ENCODE data around the gene SERPINH1.

The SERPINH1 gene

DNA sequence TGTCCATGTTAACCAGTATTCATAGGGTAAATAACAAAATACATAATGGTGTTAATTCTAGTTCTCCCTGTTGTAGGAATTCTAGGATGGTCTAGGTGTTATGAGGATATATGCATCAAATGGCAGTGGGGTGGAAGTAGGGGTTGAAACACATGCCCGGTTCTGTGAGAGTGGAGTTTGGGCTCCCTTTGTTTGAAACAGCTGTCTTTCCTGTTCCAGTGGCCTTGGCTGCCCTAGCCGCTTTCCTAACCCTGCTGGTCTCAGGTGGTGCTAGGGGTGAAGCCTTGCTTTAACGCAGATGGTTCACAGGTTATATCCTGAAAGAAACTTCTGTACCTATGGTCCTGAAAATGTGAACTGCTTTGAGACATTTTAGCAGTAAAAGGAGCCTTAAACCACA, 38.3 kb downstream of the SERPINH1 start:
- Histone ChIP-seq H3K56ac (ENCODE audit: low read length) (no peak overlapping the region), H4K5ac (ENCODE audit: low read length) (no peak overlapping the region), H4K8ac (ENCODE audit: low read depth, low read length) (no peak overlapping the region), H2BK5ac (ENCODE audit: low read length) (no peak overlapping the region), H2BK120ac (ENCODE audit: low read depth, low read length) (no peak overlapping the region), H3K23ac (ENCODE audit: low read length) (no peak overlapping the region), H3K36me3 (ENCODE audit: control insufficient read depth, insufficient read depth, low read length) (no peaks in the 10 kb centered on the region), H3K18ac (ENCODE audit: low read length) (no peak overlapping the region), H2BK15ac (replicated peaks; ENCODE audit: low read depth) (no peak overlapping the region), H3K27me3 (ENCODE audit: insufficient read depth, low read length, poor library complexity) (no peaks in the 10 kb centered on the region), H3K79me1 (ENCODE audit: low read length) (no peaks in the 10 kb centered on the region), H2AK5ac (ENCODE audit: low read length) (no peak overlapping the region), H3K9ac (ENCODE audit: low read length) (no peak overlapping the region), H3K4ac (ENCODE audit: low read depth, low read length) (no peak overlapping the region), H3K79me2 (ENCODE audit: control insufficient read depth, insufficient read depth, low read length) (no peaks in the 10 kb centered on the region), H3K4me3 (ENCODE audit: low read length) (no peak overlapping the region), H3K4me1 (ENCODE audit: control insufficient read depth, low read depth, low read length) (peaks cover 6% of the 10 kb centered on the region), H3K4me2 (ENCODE audit: low read length) (no peak overlapping the region), H3K27ac (ENCODE audit: low read depth, low read length) (no peak overlapping the region)
- DNase-seq = no peak
- no CpG with 5 or more reads among the region's 3 CpGs for WGBS (ENCODE audit: extremely low coverage, insufficient coverage, low lambda C conversion rate)

DNA sequence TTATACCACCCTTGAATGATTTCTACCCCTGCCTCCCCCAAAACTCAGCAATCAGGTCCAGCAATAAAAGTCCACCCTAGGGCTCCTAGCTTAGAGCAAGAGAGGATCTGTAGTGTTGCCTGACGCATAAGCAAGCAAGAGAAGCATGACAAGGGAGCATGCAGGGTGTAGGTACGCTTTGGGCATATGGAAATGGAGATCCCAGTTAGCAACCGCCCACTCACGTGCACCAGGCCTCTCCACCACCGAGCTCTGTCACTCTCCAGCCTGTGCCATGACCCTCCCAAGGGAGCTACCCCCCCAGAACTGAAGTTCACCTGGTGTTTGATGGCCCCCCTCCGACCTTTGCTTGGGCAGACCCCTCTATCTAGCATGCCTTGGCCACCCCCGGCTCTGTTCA, 39.4 kb downstream of the SERPINH1 start:
- H2AK5ac ChIP-seq (ENCODE audit: low read length) = no peak overlapping the region
- no peak overlapping the region for H2BK5ac ChIP-seq (ENCODE audit: low read length)
- no peaks in the 10 kb centered on the region for H3K27me3 ChIP-seq (ENCODE audit: insufficient read depth, low read length, poor library complexity)
- H3K79me2 ChIP-seq (ENCODE audit: control insufficient read depth, insufficient read depth, low read length) = no peaks in the 10 kb centered on the region
- no CpG with 5 or more reads among the region's 7 CpGs for WGBS (ENCODE audit: extremely low coverage, insufficient coverage, low lambda C conversion rate)
- H2BK120ac ChIP-seq (ENCODE audit: low read depth, low read length) = no peak overlapping the region
- no peak overlapping the region for H4K5ac ChIP-seq (ENCODE audit: low read length)
- H3K79me1 ChIP-seq (ENCODE audit: low read length) = no peaks in the 10 kb centered on the region
- no peak overlapping the region for H3K4me3 ChIP-seq (ENCODE audit: low read length)
- DNase-seq = no peak
- H3K4me1 ChIP-seq (ENCODE audit: control insufficient read depth, low read depth, low read length) = peaks cover 3% of the 10 kb centered on the region
- no peak overlapping the region for H3K27ac ChIP-seq (ENCODE audit: low read depth, low read length)
- H3K9ac ChIP-seq (ENCODE audit: low read length) = no peak overlapping the region
- no peak overlapping the region for H3K4me2 ChIP-seq (ENCODE audit: low read length)
- H3K18ac ChIP-seq (ENCODE audit: low read length) = no peak overlapping the region
- H2BK15ac ChIP-seq (replicated peaks; ENCODE audit: low read depth) = no peak overlapping the region
- H3K56ac ChIP-seq (ENCODE audit: low read length) = no peak overlapping the region
- no peak overlapping the region for H3K4ac ChIP-seq (ENCODE audit: low read depth, low read length)
- no peak overlapping the region for H4K8ac ChIP-seq (ENCODE audit: low read depth, low read length)
- H3K23ac ChIP-seq (ENCODE audit: low read length) = no peak overlapping the region
- H3K36me3 ChIP-seq (ENCODE audit: control insufficient read depth, insufficient read depth, low read length) = no peaks in the 10 kb centered on the region

DNA sequence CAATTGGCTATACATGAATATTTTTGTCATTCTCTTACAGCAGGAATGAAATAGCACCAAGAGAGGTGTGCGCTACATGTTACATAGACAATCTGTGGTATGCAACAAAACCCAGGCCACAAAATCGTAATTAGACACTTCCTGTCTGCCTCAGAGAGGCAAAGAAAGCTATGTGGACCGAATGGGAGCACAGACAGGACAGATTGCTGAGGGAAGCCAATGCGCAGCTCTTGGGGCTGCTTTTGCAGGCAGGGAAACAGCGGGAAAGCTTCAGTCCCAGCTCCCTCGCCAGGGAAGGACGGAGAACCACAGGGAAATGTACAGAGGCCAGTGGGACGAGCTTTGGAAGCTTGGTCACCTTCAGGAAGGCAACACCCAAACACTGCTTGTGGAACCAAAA, 40.9 kb downstream of the SERPINH1 start:
- Histone ChIP-seq H3K36me3 (ENCODE audit: control insufficient read depth, insufficient read depth, low read length) (no peaks in the 10 kb centered on the region), H3K79me2 (ENCODE audit: control insufficient read depth, insufficient read depth, low read length) (no peaks in the 10 kb centered on the region), H2AK5ac (ENCODE audit: low read length) (no peak overlapping the region), H3K27me3 (ENCODE audit: insufficient read depth, low read length, poor library complexity) (no peaks in the 10 kb centered on the region), H2BK120ac (ENCODE audit: low read depth, low read length) (no peak overlapping the region), H2BK15ac (replicated peaks; ENCODE audit: low read depth) (no peak overlapping the region), H3K4me3 (ENCODE audit: low read length) (no peak overlapping the region), H3K4me2 (ENCODE audit: low read length) (no peak overlapping the region), H4K8ac (ENCODE audit: low read depth, low read length) (no peak overlapping the region), H4K5ac (ENCODE audit: low read length) (no peak overlapping the region), H3K79me1 (ENCODE audit: low read length) (no peaks in the 10 kb centered on the region), H3K27ac (ENCODE audit: low read depth, low read length) (no peak overlapping the region), H3K9ac (ENCODE audit: low read length) (no peak overlapping the region), H3K56ac (ENCODE audit: low read length) (no peak overlapping the region), H3K18ac (ENCODE audit: low read length) (no peak overlapping the region), H3K4ac (ENCODE audit: low read depth, low read length) (no peak overlapping the region), H3K4me1 (ENCODE audit: control insufficient read depth, low read depth, low read length) (no peaks in the 10 kb centered on the region), H2BK5ac (ENCODE audit: low read length) (no peak overlapping the region), H3K23ac (ENCODE audit: low read length) (no peak overlapping the region)
- no CpG with 5 or more reads among the region's 8 CpGs for WGBS (ENCODE audit: extremely low coverage, insufficient coverage, low lambda C conversion rate)
- no peak for DNase-seq

DNA sequence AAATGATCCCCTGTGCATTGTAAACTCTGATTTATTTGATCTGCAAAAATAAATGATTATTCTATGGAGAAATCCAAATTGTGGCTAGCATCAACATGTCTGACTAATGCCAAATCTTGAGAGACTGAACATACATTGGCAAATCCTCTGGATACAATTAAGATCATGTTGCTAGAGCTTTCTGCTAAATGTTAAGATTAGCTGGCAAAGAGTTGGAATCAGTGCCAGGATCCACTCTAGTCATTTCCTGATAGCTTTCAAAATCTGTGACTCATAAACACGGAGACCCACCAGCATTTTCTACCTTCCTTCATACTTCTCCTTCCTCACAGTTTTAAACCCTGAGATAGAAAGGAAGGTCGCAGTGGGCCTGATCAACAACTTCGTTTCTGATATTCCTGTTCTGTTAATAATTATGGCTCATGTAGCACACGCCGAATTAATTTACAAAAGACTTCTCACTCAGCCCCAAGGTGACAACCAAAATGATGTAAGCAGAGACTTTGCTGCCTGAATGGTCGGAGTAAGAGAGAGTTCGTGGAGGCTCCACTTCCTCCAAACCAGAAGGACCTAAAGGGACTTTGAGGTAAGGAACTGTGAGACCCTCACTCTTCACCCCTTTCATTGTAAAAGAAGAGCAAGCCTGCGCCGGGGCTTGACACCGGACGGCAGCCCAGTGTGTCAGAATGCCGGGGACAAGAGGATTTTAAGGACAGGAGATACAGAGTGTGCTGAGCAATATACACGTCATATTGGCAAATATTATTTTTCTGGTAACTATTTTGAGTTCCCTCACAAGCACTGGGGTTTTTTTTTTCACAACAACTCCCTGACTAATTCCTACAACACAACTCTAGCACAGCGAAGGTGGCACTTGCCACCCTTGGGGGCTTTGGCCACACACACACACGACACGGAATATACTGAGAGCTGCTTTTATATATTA, 42.0 kb downstream of the SERPINH1 start:
- no peak overlapping the region for H3K27ac ChIP-seq (ENCODE audit: low read depth, low read length)
- no peaks in the 10 kb centered on the region for H3K79me1 ChIP-seq (ENCODE audit: low read length)
- H2BK15ac ChIP-seq (replicated peaks; ENCODE audit: low read depth) = no peak overlapping the region
- no peak overlapping the region for H2AK5ac ChIP-seq (ENCODE audit: low read length)
- no CpG with 5 or more reads among the region's 16 CpGs for WGBS (ENCODE audit: extremely low coverage, insufficient coverage, low lambda C conversion rate)
- H3K9ac ChIP-seq (ENCODE audit: low read length) = no peak overlapping the region
- no peak overlapping the region for H3K18ac ChIP-seq (ENCODE audit: low read length)
- H3K4me1 ChIP-seq (ENCODE audit: control insufficient read depth, low read depth, low read length) = no peaks in the 10 kb centered on the region
- no peak overlapping the region for H3K4me2 ChIP-seq (ENCODE audit: low read length)
- no peak overlapping the region for H3K4ac ChIP-seq (ENCODE audit: low read depth, low read length)
- H2BK120ac ChIP-seq (ENCODE audit: low read depth, low read length) = no peak overlapping the region
- H3K79me2 ChIP-seq (ENCODE audit: control insufficient read depth, insufficient read depth, low read length) = no peaks in the 10 kb centered on the region
- H3K27me3 ChIP-seq (ENCODE audit: insufficient read depth, low read length, poor library complexity) = no peaks in the 10 kb centered on the region
- no peak overlapping the region for H4K8ac ChIP-seq (ENCODE audit: low read depth, low read length)
- no peak overlapping the region for H3K23ac ChIP-seq (ENCODE audit: low read length)
- no peak overlapping the region for H4K5ac ChIP-seq (ENCODE audit: low read length)
- no peak overlapping the region for H2BK5ac ChIP-seq (ENCODE audit: low read length)
- DNase-seq = no peak
- no peak overlapping the region for H3K56ac ChIP-seq (ENCODE audit: low read length)
- H3K4me3 ChIP-seq (ENCODE audit: low read length) = no peak overlapping the region
- H3K36me3 ChIP-seq (ENCODE audit: control insufficient read depth, insufficient read depth, low read length) = no peaks in the 10 kb centered on the region

DNA sequence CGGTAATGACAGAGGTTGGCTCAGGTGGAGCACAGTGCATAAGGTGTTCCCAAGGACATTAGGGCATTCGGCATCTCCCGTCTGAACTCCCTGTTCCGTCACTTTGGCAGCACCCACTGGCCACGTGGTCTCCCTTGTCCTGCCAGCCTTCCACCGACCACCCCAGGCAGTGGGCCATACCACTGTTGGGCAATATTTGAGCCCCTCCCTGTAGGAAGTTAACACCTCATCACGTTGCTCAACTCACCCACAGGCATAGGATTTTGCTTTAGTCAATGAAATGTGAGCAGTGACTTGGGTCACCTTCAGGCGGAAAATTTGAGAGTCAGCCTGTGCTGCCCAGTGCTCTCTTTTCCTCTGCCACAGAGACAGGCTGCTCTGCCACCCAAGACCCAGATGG, 44.0 kb downstream of the SERPINH1 start:
- Histone ChIP-seq H3K79me1 (ENCODE audit: low read length) (no peaks in the 10 kb centered on the region), H3K79me2 (ENCODE audit: control insufficient read depth, insufficient read depth, low read length) (no peaks in the 10 kb centered on the region), H3K23ac (ENCODE audit: low read length) (no peak overlapping the region), H3K4me1 (ENCODE audit: control insufficient read depth, low read depth, low read length) (no peaks in the 10 kb centered on the region), H3K4me2 (ENCODE audit: low read length) (no peak overlapping the region), H3K27ac (ENCODE audit: low read depth, low read length) (no peak overlapping the region), H3K27me3 (ENCODE audit: insufficient read depth, low read length, poor library complexity) (no peaks in the 10 kb centered on the region), H4K5ac (ENCODE audit: low read length) (no peak overlapping the region), H2BK120ac (ENCODE audit: low read depth, low read length) (no peak overlapping the region), H3K36me3 (ENCODE audit: control insufficient read depth, insufficient read depth, low read length) (no peaks in the 10 kb centered on the region), H2AK5ac (ENCODE audit: low read length) (no peak overlapping the region), H3K18ac (ENCODE audit: low read length) (no peak overlapping the region), H4K8ac (ENCODE audit: low read depth, low read length) (no peak overlapping the region), H3K56ac (ENCODE audit: low read length) (no peak overlapping the region), H2BK5ac (ENCODE audit: low read length) (no peak overlapping the region), H2BK15ac (replicated peaks; ENCODE audit: low read depth) (no peak overlapping the region), H3K4ac (ENCODE audit: low read depth, low read length) (no peak overlapping the region), H3K9ac (ENCODE audit: low read length) (no peak overlapping the region), H3K4me3 (ENCODE audit: low read length) (no peak overlapping the region)
- no CpG with 5 or more reads among the region's 8 CpGs for WGBS (ENCODE audit: extremely low coverage, insufficient coverage, low lambda C conversion rate)
- no peak for DNase-seq

DNA sequence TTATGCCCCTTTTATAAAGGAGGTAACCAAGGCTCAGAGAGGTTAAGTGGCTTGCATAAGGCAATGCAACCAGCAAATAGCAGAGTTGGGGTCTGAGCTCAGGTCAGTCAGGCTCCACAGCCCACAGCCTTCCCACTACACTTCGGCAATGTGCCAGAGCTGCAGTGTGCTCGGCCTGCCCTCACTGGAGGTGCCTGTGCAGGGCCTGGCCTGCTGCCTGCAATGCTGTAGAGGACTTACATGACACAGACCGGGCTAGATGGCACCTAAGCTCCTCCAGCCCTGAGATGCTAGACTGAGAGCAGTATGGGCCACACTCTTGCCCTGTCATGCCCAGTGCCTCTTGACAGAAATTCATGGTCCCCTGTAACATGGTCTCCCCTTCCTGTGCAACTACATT, 49.8 kb downstream of the SERPINH1 start:
- H3K27ac ChIP-seq (ENCODE audit: low read depth, low read length) = no peak overlapping the region
- H2BK15ac ChIP-seq (replicated peaks; ENCODE audit: low read depth) = no peak overlapping the region
- no peak overlapping the region for H3K4me3 ChIP-seq (ENCODE audit: low read length)
- H2BK5ac ChIP-seq (ENCODE audit: low read length) = no peak overlapping the region
- H3K56ac ChIP-seq (ENCODE audit: low read length) = no peak overlapping the region
- WGBS (ENCODE audit: extremely low coverage, insufficient coverage, low lambda C conversion rate) = no CpG with 5 or more reads among the region's 3 CpGs
- H3K79me2 ChIP-seq (ENCODE audit: control insufficient read depth, insufficient read depth, low read length) = no peaks in the 10 kb centered on the region
- no peaks in the 10 kb centered on the region for H3K36me3 ChIP-seq (ENCODE audit: control insufficient read depth, insufficient read depth, low read length)
- DNase-seq = no peak
- H3K79me1 ChIP-seq (ENCODE audit: low read length) = no peaks in the 10 kb centered on the region
- no peaks in the 10 kb centered on the region for H3K4me1 ChIP-seq (ENCODE audit: control insufficient read depth, low read depth, low read length)
- no peak overlapping the region for H3K18ac ChIP-seq (ENCODE audit: low read length)
- no peak overlapping the region for H4K5ac ChIP-seq (ENCODE audit: low read length)
- no peak overlapping the region for H3K9ac ChIP-seq (ENCODE audit: low read length)
- H3K4me2 ChIP-seq (ENCODE audit: low read length) = no peak overlapping the region
- H3K4ac ChIP-seq (ENCODE audit: low read depth, low read length) = no peak overlapping the region
- no peak overlapping the region for H4K8ac ChIP-seq (ENCODE audit: low read depth, low read length)
- H2BK120ac ChIP-seq (ENCODE audit: low read depth, low read length) = no peak overlapping the region
- no peak overlapping the region for H2AK5ac ChIP-seq (ENCODE audit: low read length)
- H3K23ac ChIP-seq (ENCODE audit: low read length) = no peak overlapping the region
- H3K27me3 ChIP-seq (ENCODE audit: insufficient read depth, low read length, poor library complexity) = no peaks in the 10 kb centered on the region
